HCT116 (cell line): ENCODE results near the gene ZNF316. TPM values are rescaled to one million over a fixed set of nuclear protein-coding genes. Genes with fewer than 3 reads are reported as not detected.

Experiments
- ATAC-seq: fragments of 200-7000 bp; cut with Tn5 transposase; 2 replicates; pipeline ENCODE4 v1.9.1; 2020; ENCODE audit warnings: mild to moderate bottlenecking, moderate library complexity
- BruUV-seq: library from RNA; stranded (reverse); fragments of 400-500 nt; replicated peaks from 2 replicates; lab custom pipeline; 2021; lab: Mats Ljungman, UMichigan
- CTCF ChIA-PET: fragments of 300-600 bp; sonication (Branson Sonifier 250); formaldehyde crosslinking; loops from one replicate; lab custom pipeline; 2021; ENCODE audit warnings: antibody characterized with exemption; lab: Charles Lee
- POLR2A ChIA-PET: fragments of 300-600, 350-600 bp; sonication (Branson Sonifier 250); formaldehyde crosslinking; loops from one replicate; lab custom pipeline; 2021; ENCODE audit warnings: antibody characterized with exemption; lab: Charles Lee
- RAD21 ChIA-PET, 2 experiments: fragments of 300-600 bp; sonication (Branson Sonifier 250); formaldehyde crosslinking; loops; one replicate each; lab custom pipeline; 2023; ENCODE audit warnings: low total read pairs in 2 of 2; ENCODE audit not compliant: uncharacterized antibody in 2 of 2, unreplicated experiment in 2 of 2, low non-redundant PET in 1 of 2; lab: Charles Lee
- DNase-seq: peaks from one replicate; pipeline ENCODE4 v3.0.0-alpha.2; 2010; ENCODE audit warnings: low read depth, low spot score
- H2AFZ ChIP-seq: fragments of 200-600 bp; shearing (Covaris generic), sonication (generic); 2 replicates; pipeline ENCODE4 v1.6.1; 2017; ENCODE audit warnings: low read depth, mixed run types, mixed read lengths, antibody characterized with exemption, low read length; ENCODE audit not compliant: poor library complexity, severe bottlenecking
- H3K27ac ChIP-seq: 2 replicates; pipeline ENCODE4 v1.5.1; 2012; ENCODE audit warnings: low read depth, low read length
- H3K27me3 ChIP-seq: fragments of 200-600 bp; sonication (generic); 2 replicates; pipeline ENCODE4 v1.6.1; 2016; ENCODE audit warnings: mixed run types, low read length, mixed read lengths; ENCODE audit not compliant: insufficient read depth
- H3K36me3 ChIP-seq, 2 experiments: fragments of 200-500 bp in 1 of 2; fragments of 200-600 bp in 1 of 2; sonication (Bioruptor generic) in 1 of 2; sonication (generic) in 1 of 2; 2 replicates each; pipeline versions ENCODE4 v1.5.1 to v1.6.1; 2014 to 2016; ENCODE audit warnings: low read length in 2 of 2, inconsistent platforms in 1 of 2, mixed read lengths in 1 of 2, mixed run types in 1 of 2; ENCODE audit not compliant: insufficient read depth in 2 of 2, control insufficient read depth in 1 of 2
- H3K4me1 ChIP-seq, 2 experiments: fragments of 200-600 bp in 1 of 2; sonication (generic) in 1 of 2; 2 replicates each; pipeline versions ENCODE4 v1.5.1 to v1.6.1; 2012 to 2017; ENCODE audit warnings: low read length in 2 of 2, inconsistent platforms in 1 of 2, mild to moderate bottlenecking in 1 of 2, mixed read lengths in 1 of 2, mixed run types in 1 of 2, moderate library complexity in 1 of 2; ENCODE audit not compliant: insufficient read depth in 2 of 2, control insufficient read depth in 1 of 2
- H3K4me2 ChIP-seq: fragments of 200-600 bp; sonication (generic); 2 replicates; pipeline ENCODE4 v1.6.1; 2017; ENCODE audit warnings: mixed run types, low read length, mixed read lengths
- H3K4me3 ChIP-seq, 2 experiments: fragments of 200-600 bp in 1 of 2; sonication (generic) in 1 of 2; replicated peaks in 1 of 2; 2 replicates each; pipeline ENCODE4 v1.5.1; 2011 to 2016; ENCODE audit warnings: low read length in 2 of 2, control low read depth in 1 of 2, low read depth in 1 of 2, mild to moderate bottlenecking in 1 of 2, mixed read lengths in 1 of 2, mixed run types in 1 of 2
- H3K79me2 ChIP-seq: fragments of 200-600 bp; sonication (generic); 2 replicates; pipeline ENCODE4 v1.6.1; 2017; ENCODE audit warnings: mild to moderate bottlenecking, mixed run types, low read length, moderate library complexity, mixed read lengths; ENCODE audit not compliant: insufficient read depth
- H3K9ac ChIP-seq: fragments of 200-600 bp; sonication (generic); 2 replicates; pipeline ENCODE4 v1.6.1; 2016; ENCODE audit warnings: low read length, mixed read lengths
- H3K9me2 ChIP-seq: fragments of 200-600 bp; sonication (generic), shearing (Covaris generic); 2 replicates; pipeline ENCODE4 v1.6.1; 2017; ENCODE audit warnings: mixed run types, mild to moderate bottlenecking, moderate library complexity; ENCODE audit not compliant: insufficient read depth
- H3K9me3 ChIP-seq, 2 experiments: fragments of 200-500 bp in 1 of 2; fragments of 200-600 bp in 1 of 2; sonication (Bioruptor generic) in 1 of 2; sonication (generic) in 1 of 2; 2 replicates each; pipeline ENCODE4 v1.6.1; 2014 to 2017; ENCODE audit warnings: low read length in 2 of 2, mixed read lengths in 2 of 2, inconsistent platforms in 1 of 2, low read depth in 1 of 2, mild to moderate bottlenecking in 1 of 2, mixed run types in 1 of 2, moderate library complexity in 1 of 2; ENCODE audit not compliant: control insufficient read depth in 1 of 2, insufficient read depth in 1 of 2
- H4K20me1 ChIP-seq: fragments of 200-600 bp; sonication (generic), shearing (Covaris generic); 2 replicates; pipeline ENCODE4 v1.6.1; 2017; ENCODE audit warnings: mixed run types, mild to moderate bottlenecking, moderate library complexity; ENCODE audit not compliant: insufficient read depth
- CEBPB ChIP-seq: IDR thresholded peaks from 2 replicates; pipeline ENCODE4 v1.6.1; 2012; ENCODE audit warnings: low read depth
- EGR1 ChIP-seq: IDR thresholded peaks from 2 replicates; pipeline ENCODE4 v1.6.1; 2012; ENCODE audit warnings: low read depth
- ELF1 ChIP-seq: IDR thresholded peaks from 2 replicates; pipeline ENCODE4 v1.6.1; 2012; ENCODE audit warnings: low read depth, borderline replicate concordance
- EZH2 ChIP-seq: fragments of 200-600 bp; sonication (generic); IDR thresholded peaks from 2 replicates; pipeline ENCODE4 v1.6.1; 2017; ENCODE audit warnings: antibody characterized with exemption, mixed run types
- EZH2phosphoT487 ChIP-seq: fragments of 200-600 bp; IDR thresholded peaks from 2 replicates; pipeline ENCODE4 v1.6.1; 2018; ENCODE audit warnings: antibody characterized with exemption, borderline replicate concordance
- FOSL1 ChIP-seq: IDR thresholded peaks from 2 replicates; pipeline ENCODE4 v1.6.1; 2012; ENCODE audit warnings: low read depth
- POLR2AphosphoS5 ChIP-seq: IDR thresholded peaks from 2 replicates; pipeline ENCODE4 v1.6.1; 2011; ENCODE audit warnings: mild to moderate bottlenecking, low read depth, low read length, moderate library complexity
- RAD21 ChIP-seq: IDR thresholded peaks from 2 replicates; pipeline ENCODE4 v1.6.1; 2012; ENCODE audit warnings: low read depth, mild to moderate bottlenecking
- SIN3A ChIP-seq: IDR thresholded peaks from 2 replicates; pipeline ENCODE4 v1.6.1; 2012; ENCODE audit warnings: low read depth
- TCF7L2 ChIP-seq: IDR thresholded peaks from 2 replicates; pipeline ENCODE4 v1.7.0; 2011; ENCODE audit warnings: borderline replicate concordance, inconsistent platforms; ENCODE audit not compliant: insufficient read depth, insufficient read length; ENCODE audit errors: extremely low read depth
- YY1 ChIP-seq: IDR thresholded peaks from 2 replicates; pipeline ENCODE4 v1.6.1; 2011; ENCODE audit warnings: low read length, low read depth, moderate library complexity, mild to moderate bottlenecking; ENCODE audit not compliant: insufficient replicate concordance; ENCODE audit errors: extremely low read depth
- ZFX ChIP-seq: fragments of 450-650 bp; IDR thresholded peaks from 2 replicates; pipeline ENCODE4 v1.6.1; 2017
- ZNF274 ChIP-seq: fragments of 200-500 bp; sonication (Bioruptor generic); IDR thresholded peaks from 2 replicates; pipeline ENCODE4 v1.6.1; 2014; ENCODE audit warnings: mild to moderate bottlenecking, low read depth, low read length, inconsistent platforms
- intact Hi-C: fragments of 100-400 bp; cut with micrococcal nuclease; formaldehyde crosslinking; loops from 2 replicates; pipeline ENCODE4 v1.10.0; 2022
- total RNA-seq: library from RNA; stranded (reverse); gene quantifications from one replicate; pipeline ENCODE4 v1.2.1, GENCODE V29; 2021; ENCODE audit not compliant: unreplicated experiment
- TF ChIP-seq, protein P1 (sequence below), 3 experiments: fragments of 200-600 bp in 1 of 3; sonication (generic) in 1 of 3; IDR thresholded peaks in 2 of 3; conservative IDR thresholded peaks in 1 of 3; 2 replicates each; pipeline ENCODE4 v1.5.1; 2012 to 2017; ENCODE audit warnings: low read depth in 2 of 3, low read length in 2 of 3, antibody characterized with exemption in 1 of 3, borderline replicate concordance in 1 of 3, control low read depth in 1 of 3, mild to moderate bottlenecking in 1 of 3, mixed read lengths in 1 of 3, mixed run types in 1 of 3, moderate library complexity in 1 of 3; ENCODE audit not compliant: insufficient read depth in 1 of 3
- TF ChIP-seq, protein P2 (sequence below): IDR thresholded peaks from 2 replicates; pipeline ENCODE4 v1.6.1; 2012
- TF ChIP-seq, protein P3 (sequence below): IDR thresholded peaks from 2 replicates; pipeline ENCODE4 v1.6.1; 2011; ENCODE audit warnings: mild to moderate bottlenecking, low read length, moderate library complexity; ENCODE audit not compliant: insufficient replicate concordance; ENCODE audit errors: extremely low read depth

The ZNF316 gene
- total RNA-seq, 1 experiment from 2014 or later = 25.0 TPM

DNA sequence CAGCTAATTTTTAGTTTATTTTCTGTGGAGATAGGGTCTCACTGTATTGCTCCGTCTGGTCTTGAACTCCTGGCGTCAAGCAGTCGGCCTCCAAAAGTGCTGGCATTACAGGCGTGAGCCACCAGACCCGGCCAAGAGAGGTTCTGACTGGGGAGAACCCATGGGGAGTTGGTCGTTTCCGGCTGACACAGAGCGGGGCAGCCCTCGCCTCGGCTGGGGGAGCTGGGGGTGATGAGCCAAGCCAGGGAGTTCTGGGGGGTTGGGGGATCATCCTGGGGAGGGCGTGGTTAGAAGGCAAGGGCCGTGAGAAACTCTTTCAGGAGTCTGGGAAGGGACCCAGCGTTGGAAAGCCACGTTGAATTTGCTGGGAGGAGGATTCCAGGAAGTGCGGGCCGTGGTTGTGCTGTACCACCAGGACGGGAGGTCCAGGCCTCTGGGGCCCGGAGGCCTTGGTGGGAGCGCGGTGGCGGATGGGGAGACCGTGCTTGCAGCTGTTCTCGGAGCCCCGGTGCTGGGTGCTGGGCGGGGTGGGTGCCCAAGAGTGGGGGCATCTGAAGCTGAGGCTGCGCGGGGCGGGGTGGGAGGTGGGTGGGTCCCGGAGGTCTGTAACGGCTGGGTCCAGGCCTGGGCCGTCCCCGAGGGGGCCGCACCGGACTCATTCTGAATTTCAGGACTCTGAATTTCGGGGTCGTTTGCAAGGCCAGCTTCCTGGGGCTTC, 30.1 kb upstream of the ZNF316 start (continued):
- TF ChIP-seq ELF1 (no peak), EZH2phosphoT487 (no peak), EGR1 (no peak)

DNA sequence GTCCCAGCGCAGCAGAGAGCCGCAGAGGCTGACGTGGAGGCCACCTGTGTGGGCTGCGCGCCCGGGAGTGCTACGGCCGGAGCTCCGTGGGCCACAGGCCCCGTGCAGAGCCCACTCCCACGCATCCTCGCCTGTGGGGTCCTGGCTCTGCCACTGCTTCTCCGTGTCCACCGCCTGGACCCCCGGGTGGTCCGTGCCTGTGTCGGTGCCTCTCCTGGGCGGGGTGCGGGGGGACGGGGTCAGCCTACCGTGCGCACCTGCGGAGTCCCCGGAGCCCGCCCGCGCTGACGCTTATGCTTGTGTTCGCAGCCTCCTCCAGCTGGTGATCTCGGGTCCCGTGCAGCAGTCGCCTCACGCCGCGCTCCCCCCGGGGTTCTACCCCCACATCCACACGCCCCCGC, 29.5 kb upstream of the ZNF316 start:
- TF ChIP-seq FOSL1 (no peak), EZH2phosphoT487 (no peak), POLR2AphosphoS5 (no peak), EZH2 (no peak), TCF7L2 (no peak), ZFX (no peak), ZNF274 (no peak), RAD21 (no peak), SIN3A (no peak), YY1 (no peak), CEBPB (no peak)
- TF ChIP-seq, protein P1, sequence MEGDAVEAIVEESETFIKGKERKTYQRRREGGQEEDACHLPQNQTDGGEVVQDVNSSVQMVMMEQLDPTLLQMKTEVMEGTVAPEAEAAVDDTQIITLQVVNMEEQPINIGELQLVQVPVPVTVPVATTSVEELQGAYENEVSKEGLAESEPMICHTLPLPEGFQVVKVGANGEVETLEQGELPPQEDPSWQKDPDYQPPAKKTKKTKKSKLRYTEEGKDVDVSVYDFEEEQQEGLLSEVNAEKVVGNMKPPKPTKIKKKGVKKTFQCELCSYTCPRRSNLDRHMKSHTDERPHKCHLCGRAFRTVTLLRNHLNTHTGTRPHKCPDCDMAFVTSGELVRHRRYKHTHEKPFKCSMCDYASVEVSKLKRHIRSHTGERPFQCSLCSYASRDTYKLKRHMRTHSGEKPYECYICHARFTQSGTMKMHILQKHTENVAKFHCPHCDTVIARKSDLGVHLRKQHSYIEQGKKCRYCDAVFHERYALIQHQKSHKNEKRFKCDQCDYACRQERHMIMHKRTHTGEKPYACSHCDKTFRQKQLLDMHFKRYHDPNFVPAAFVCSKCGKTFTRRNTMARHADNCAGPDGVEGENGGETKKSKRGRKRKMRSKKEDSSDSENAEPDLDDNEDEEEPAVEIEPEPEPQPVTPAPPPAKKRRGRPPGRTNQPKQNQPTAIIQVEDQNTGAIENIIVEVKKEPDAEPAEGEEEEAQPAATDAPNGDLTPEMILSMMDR (IDR thresholded peaks at IDR 0.05 in 2 of 3, conservative IDR thresholded peaks at IDR 0.05 in 1 of 3; ENCODE audit: borderline replicate concordance in 1 of 3, insufficient read depth in 1 of 3, low read depth in 2 of 3, low read length in 2 of 3) = no peak
- TF ChIP-seq, protein P2, sequence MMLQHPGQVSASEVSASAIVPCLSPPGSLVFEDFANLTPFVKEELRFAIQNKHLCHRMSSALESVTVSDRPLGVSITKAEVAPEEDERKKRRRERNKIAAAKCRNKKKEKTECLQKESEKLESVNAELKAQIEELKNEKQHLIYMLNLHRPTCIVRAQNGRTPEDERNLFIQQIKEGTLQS = no peak
- TF ChIP-seq, protein P3, sequence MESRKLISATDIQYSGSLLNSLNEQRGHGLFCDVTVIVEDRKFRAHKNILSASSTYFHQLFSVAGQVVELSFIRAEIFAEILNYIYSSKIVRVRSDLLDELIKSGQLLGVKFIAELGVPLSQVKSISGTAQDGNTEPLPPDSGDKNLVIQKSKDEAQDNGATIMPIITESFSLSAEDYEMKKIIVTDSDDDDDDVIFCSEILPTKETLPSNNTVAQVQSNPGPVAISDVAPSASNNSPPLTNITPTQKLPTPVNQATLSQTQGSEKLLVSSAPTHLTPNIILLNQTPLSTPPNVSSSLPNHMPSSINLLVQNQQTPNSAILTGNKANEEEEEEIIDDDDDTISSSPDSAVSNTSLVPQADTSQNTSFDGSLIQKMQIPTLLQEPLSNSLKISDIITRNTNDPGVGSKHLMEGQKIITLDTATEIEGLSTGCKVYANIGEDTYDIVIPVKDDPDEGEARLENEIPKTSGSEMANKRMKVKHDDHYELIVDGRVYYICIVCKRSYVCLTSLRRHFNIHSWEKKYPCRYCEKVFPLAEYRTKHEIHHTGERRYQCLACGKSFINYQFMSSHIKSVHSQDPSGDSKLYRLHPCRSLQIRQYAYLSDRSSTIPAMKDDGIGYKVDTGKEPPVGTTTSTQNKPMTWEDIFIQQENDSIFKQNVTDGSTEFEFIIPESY = no peak
- ChIA-PET CTCF (no interaction called here), POLR2A (no interaction called here), RAD21 (no interaction called here)
- no peaks in the 10 kb centered on the region for H4K20me1 ChIP-seq
- H3K36me3 ChIP-seq = peaks cover 2 to 7% of the 10 kb centered on the region in 2 experiments; a peak in 1 of 4 replicates
- no TSS peak for BruUV-seq
- DNase-seq = no peak
- no peaks in the 10 kb centered on the region for H3K4me1 ChIP-seq
- H2AFZ ChIP-seq = no peak overlapping the region
- H3K4me2 ChIP-seq = no peak overlapping the region
- H3K4me3 ChIP-seq = no peak overlapping the region
- H3K79me2 ChIP-seq = no peaks in the 10 kb centered on the region
- H3K9me3 ChIP-seq = no peaks in the 10 kb centered on the region
- H3K9ac ChIP-seq = no peak overlapping the region
- H3K9me2 ChIP-seq = no peaks in the 10 kb centered on the region
- ATAC-seq = no peak
- no peaks in the 10 kb centered on the region for H3K27me3 ChIP-seq
- no peak overlapping the region for H3K27ac ChIP-seq
- intact Hi-C loops = no loop called here
